Neural cell (in vitro differentiated cells): ENCODE data around the gene TMEM17.

Experiments
- EP300 ChIP-seq: fragments of 450-650 bp; conservative IDR thresholded peaks from 2 replicates; pipeline ENCODE4 v1.6.1; 2014; ENCODE audit warnings: antibody characterized with exemption, mild to moderate bottlenecking, moderate library complexity; ENCODE audit not compliant: poor library complexity, severe bottlenecking
- TAF1 ChIP-seq: IDR thresholded peaks from 2 replicates; pipeline ENCODE4 v1.6.1; 2012; ENCODE audit warnings: low read depth

DNA sequence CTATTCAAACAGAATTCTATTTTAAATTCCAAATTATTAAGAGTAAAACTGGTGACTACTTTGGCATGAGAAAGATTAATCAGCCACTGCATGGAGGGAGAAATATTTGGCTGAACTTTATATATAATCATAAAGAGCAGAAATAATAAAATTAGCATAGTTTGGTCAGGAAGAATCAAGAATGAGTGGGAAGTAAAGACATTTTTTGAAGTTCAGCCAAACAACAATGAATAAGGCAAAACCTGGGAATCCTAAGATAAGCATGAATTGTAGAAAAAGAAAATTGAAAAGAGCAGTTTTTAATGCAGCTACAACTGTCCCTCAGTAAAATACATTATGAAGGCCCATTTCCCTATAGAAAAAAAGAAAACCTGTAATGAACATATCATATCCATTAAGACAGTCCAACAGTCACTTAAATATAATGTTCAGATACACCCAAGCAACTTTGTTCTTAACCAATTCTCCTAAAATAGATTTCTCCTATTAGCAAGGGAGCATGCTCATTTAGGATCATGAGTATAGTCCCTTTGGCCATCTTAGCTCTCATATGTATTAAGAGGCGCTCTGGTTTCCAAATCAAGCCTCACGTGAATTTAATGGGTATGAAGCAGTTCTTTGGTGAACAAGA, 6.5 kb downstream of the TMEM17 start:
- TF ChIP-seq TAF1 (no peak), EP300 (no peak)
